Measurements from ENCODE around the gene GPR162. TPM values are rescaled to one million over a fixed set of nuclear protein-coding genes. Genes with fewer than 3 reads are reported as not detected.

Gene GPR162
- total RNA-seq, 1 experiment from 2014 or later = 2.3 TPM

DNA sequence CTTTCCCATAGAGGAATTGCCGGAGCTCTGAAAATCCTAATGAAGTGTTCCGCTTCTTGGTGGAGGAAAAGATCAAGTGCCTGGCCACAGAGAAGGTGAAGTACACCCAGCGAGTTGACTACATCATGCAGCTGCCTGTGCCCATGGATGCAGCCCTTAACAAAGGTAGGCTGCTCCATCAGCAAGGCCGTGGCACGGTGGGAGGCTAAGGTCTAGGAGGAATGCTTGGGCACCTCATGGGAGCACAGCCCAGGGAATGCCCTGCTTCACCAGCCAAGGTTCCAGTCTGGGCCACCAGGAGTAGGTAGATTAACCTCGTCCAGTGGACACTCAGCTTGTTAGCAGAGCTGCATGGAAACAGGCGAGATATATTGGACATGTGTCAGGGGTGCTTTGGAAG lies 39.3 kb downstream of the GPR162 start:
- DNase-seq (ENCODE audit: low read depth, low spot score) (no peak), ATAC-seq (no peak)
- no peaks in the 10 kb centered on the region for H3K9me3 ChIP-seq (ENCODE audit: control insufficient read depth in 1 of 2, insufficient read depth in 1 of 2, low read depth in 1 of 2, low read length in 2 of 2)
- ChIA-PET CTCF (interaction anchor here (0.7 to 1.0 kb wide), 2 partner anchors 9 to 11 kb away, joined by 3 read pairs; no protein-coding TSS in a partner anchor), RAD21 (ENCODE audit: low non-redundant PET in 1 of 2, low total read pairs in 2 of 2, uncharacterized antibody in 2 of 2, unreplicated experiment in 2 of 2) (no interaction called here), POLR2A (interaction anchor here (0.9 kb wide), 1 partner anchor 9 kb away, joined by 4 read pairs; the partner anchor contains the start of gene USP5)
- no peak overlapping the region for H3K4me3 ChIP-seq (replicated peaks in 1 of 2; ENCODE audit: low read depth in 1 of 2, low read length in 2 of 2)
- no peaks in the 10 kb centered on the region for H4K20me1 ChIP-seq (ENCODE audit: insufficient read depth)
- BruUV-seq (replicated peaks) = no TSS peak
- peaks cover 3 to 5% of the 10 kb centered on the region in 2 experiments; a peak in 3 of 4 replicates for H3K4me1 ChIP-seq (ENCODE audit: control insufficient read depth in 1 of 2, insufficient read depth in 2 of 2, low read length in 2 of 2)
- no peaks in the 10 kb centered on the region for H3K9me2 ChIP-seq (ENCODE audit: insufficient read depth)
- peaks cover 60 to 68% of the 10 kb centered on the region in 2 experiments for H3K36me3 ChIP-seq (ENCODE audit: control insufficient read depth in 1 of 2, insufficient read depth in 2 of 2, low read length in 2 of 2)
- intact Hi-C loops (cut with micrococcal nuclease) = no loop called here
- no peak overlapping the region for H3K9ac ChIP-seq (ENCODE audit: low read length)
- no peaks in the 10 kb centered on the region for H3K27me3 ChIP-seq (ENCODE audit: insufficient read depth, low read length)
- H3K4me2 ChIP-seq (ENCODE audit: low read length) = no peak overlapping the region
- TF ChIP-seq, protein P1, sequence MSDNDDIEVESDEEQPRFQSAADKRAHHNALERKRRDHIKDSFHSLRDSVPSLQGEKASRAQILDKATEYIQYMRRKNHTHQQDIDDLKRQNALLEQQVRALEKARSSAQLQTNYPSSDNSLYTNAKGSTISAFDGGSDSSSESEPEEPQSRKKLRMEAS (IDR thresholded peaks at IDR 0.05) = no peak
- TF ChIP-seq, protein P2, sequence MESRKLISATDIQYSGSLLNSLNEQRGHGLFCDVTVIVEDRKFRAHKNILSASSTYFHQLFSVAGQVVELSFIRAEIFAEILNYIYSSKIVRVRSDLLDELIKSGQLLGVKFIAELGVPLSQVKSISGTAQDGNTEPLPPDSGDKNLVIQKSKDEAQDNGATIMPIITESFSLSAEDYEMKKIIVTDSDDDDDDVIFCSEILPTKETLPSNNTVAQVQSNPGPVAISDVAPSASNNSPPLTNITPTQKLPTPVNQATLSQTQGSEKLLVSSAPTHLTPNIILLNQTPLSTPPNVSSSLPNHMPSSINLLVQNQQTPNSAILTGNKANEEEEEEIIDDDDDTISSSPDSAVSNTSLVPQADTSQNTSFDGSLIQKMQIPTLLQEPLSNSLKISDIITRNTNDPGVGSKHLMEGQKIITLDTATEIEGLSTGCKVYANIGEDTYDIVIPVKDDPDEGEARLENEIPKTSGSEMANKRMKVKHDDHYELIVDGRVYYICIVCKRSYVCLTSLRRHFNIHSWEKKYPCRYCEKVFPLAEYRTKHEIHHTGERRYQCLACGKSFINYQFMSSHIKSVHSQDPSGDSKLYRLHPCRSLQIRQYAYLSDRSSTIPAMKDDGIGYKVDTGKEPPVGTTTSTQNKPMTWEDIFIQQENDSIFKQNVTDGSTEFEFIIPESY (IDR thresholded peaks at IDR 0.05; ENCODE audit: extremely low read depth, insufficient replicate concordance, low read length) = no peak
- TF ChIP-seq ZFX (IDR thresholded peaks at IDR 0.05) (no peak), CBX3 (IDR thresholded peaks at IDR 0.05; ENCODE audit: low read depth) (no peak), RAD21 (IDR thresholded peaks at IDR 0.05; ENCODE audit: low read depth) (no peak), SIN3A (IDR thresholded peaks at IDR 0.05; ENCODE audit: low read depth) (no peak), ELF1 (IDR thresholded peaks at IDR 0.05; ENCODE audit: borderline replicate concordance, low read depth) (no peak), REST (IDR thresholded peaks at IDR 0.05; ENCODE audit: low read depth) (no peak), CTCF (IDR thresholded peaks at IDR 0.05 in 2 of 3, conservative IDR thresholded peaks at IDR 0.05 in 1 of 3; ENCODE audit: borderline replicate concordance in 1 of 3, insufficient read depth in 1 of 3, low read depth in 2 of 3, low read length in 2 of 3) (no peak), SP1 (IDR thresholded peaks at IDR 0.05; ENCODE audit: low read depth) (no peak), TCF7L2 (IDR thresholded peaks at IDR 0.05; ENCODE audit: borderline replicate concordance, extremely low read depth, insufficient read depth, insufficient read length) (no peak), SRF (IDR thresholded peaks at IDR 0.05; ENCODE audit: low read depth) (no peak), FOSL1 (IDR thresholded peaks at IDR 0.05; ENCODE audit: low read depth) (no peak), POLR2AphosphoS5 (IDR thresholded peaks at IDR 0.05; ENCODE audit: low read depth, low read length) (no peak), ATF3 (IDR thresholded peaks at IDR 0.05) (no peak), EGR1 (IDR thresholded peaks at IDR 0.05; ENCODE audit: low read depth) (no peak), ZNF274 (IDR thresholded peaks at IDR 0.05; ENCODE audit: low read depth, low read length) (no peak)
- H3K79me2 ChIP-seq (ENCODE audit: insufficient read depth, low read length) = no peaks in the 10 kb centered on the region; the same call in 1 of the 2 replicates
- no peak overlapping the region for H2AFZ ChIP-seq (ENCODE audit: low read depth, low read length, poor library complexity, severe bottlenecking)
- no peak overlapping the region for H3K27ac ChIP-seq (ENCODE audit: low read depth, low read length)

All from HCT116 (cell line).